Measurements from ENCODE around the gene PRDM13.
"Not testable (repeated sequence)": the region's sequence is repeated elsewhere in the genome, so short reads cannot be mapped to it uniquely, and the experiment has no call there.

- not testable (repeated sequence) for TF ChIP-seq CTCF (IDR thresholded peaks at IDR 0.05); POLR2AphosphoS5 (IDR thresholded peaks at IDR 0.05; ENCODE audit: low read depth, low read length); REST (IDR thresholded peaks at IDR 0.05; ENCODE audit: insufficient read depth in 1 of 2, low read depth in 2 of 2, low read length in 1 of 2); TCF7L2 (IDR thresholded peaks at IDR 0.05; ENCODE audit: low read depth, low read length)
These were observed 11.9 kb upstream of the PRDM13 start for GRCh38 chr6:99594696-99595095.

Data from Panc1 (cell line).